Measurements from ENCODE around the gene ARPC1A. TPM values are rescaled to one million over a fixed set of nuclear protein-coding genes. Genes with fewer than 3 reads are reported as not detected.
A peak's percentile ranks its signal among the peaks of the same experiment; 100 is the strongest.

The ARPC1A gene
- total and polyA plus RNA-seq, 4 donors = 82.4 to 147 (median 121) TPM

DNA sequence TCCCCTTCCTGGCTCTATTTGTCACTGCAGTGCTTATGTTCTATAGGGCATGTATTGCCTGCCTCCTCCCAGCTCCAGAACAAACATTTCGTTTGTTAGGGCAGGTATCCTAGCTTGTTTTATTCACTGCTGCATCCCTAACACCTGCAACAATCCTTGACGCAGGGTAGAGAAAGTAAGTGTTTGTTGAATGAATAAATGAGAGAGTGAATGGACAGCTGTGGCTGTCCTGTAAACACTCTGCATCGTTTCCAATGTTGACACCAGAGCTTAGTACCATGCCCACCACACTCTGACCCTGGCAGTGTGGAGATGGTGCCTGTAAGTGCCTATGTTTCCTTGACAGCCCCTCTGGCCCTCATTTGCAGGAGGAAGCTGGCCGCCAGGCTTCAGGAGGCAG, 32.0 kb upstream of the ARPC1A start:
- Histone ChIP-seq H3K9me3 (ENCODE audit: control insufficient read depth, insufficient read depth, low read length) (no peaks in the 10 kb centered on the region), H3K4me3 (ENCODE audit: low read depth, low read length) (no peak overlapping the region)
- WGBS (ENCODE audit: insufficient coverage) = 84% methylated on average over 2 of the region's 4 CpGs

DNA sequence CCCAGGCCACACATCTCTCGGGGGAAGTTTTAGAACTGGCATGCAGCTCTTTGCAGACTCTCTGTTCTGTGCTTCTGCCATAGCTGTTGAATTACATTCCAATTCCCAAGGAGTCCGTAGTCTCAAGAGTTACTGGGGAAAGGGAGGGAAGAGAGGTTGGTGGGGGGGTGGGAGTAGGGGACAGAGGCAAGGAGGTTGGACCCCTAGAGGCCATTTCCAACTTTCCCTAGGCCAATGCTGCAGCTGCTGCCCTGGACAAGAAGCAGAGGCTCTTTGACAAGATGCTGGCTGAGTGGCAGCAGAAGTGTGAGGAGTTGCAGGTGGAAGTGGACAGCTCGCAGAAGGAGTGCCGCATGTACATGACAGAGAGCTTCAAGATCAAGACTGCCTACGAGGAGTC, 29.2 kb upstream of the ARPC1A start:
- WGBS (ENCODE audit: insufficient coverage) = 81% methylated on average over 4 of the region's 5 CpGs
- DNase-seq (ENCODE audit: low read depth in 4 of 6, low spot score in 6 of 6) = no peak
- Histone ChIP-seq H3K27ac (ENCODE audit: low read depth, low read length) (no peak overlapping the region), H3K4me1 (ENCODE audit: control insufficient read depth, insufficient read depth, low read length) (no peaks in the 10 kb centered on the region), H3K9me3 (ENCODE audit: control insufficient read depth, insufficient read depth, low read length) (no peaks in the 10 kb centered on the region), H3K4me3 (ENCODE audit: low read depth, low read length) (no peak overlapping the region), H3K36me3 (ENCODE audit: control insufficient read depth, insufficient read depth, low read length) (no peaks in the 10 kb centered on the region), H3K27me3 (ENCODE audit: control insufficient read depth, insufficient read depth, low read length) (no peaks in the 10 kb centered on the region)

More for the DNA sequence above, 32.0 kb upstream of the ARPC1A start:
- no peak overlapping the region for H3K27ac ChIP-seq (ENCODE audit: low read depth, low read length)
- no peaks in the 10 kb centered on the region for H3K36me3 ChIP-seq (ENCODE audit: control insufficient read depth, insufficient read depth, low read length)
- no peaks in the 10 kb centered on the region for H3K4me1 ChIP-seq (ENCODE audit: control insufficient read depth, insufficient read depth, low read length)
- no peaks in the 10 kb centered on the region for H3K27me3 ChIP-seq (ENCODE audit: control insufficient read depth, insufficient read depth, low read length)
- no peak for DNase-seq (ENCODE audit: low read depth in 4 of 6, low spot score in 6 of 6)

DNA sequence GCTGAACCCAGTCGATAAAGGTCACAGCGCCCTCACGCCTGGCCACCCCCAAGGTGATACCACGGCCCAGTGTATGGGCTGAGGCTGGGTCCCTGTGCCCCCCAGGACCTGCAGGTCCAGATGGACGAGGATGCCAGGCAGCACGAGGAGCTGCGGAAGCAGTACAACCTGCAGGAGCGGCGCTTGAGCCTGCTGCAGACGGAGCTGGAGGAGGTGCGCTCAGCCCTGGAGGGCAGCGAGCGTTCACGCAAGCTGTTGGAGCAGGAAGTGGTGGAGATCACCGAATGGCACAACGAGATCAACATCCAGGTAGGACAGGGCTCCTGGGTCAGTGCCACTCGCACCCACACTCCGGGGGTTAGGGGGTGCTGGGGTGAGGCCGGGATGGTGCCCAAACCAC, 24.2 kb upstream of the ARPC1A start:
- no peak overlapping the region for H3K27ac ChIP-seq (ENCODE audit: low read depth, low read length)
- no peak for DNase-seq (ENCODE audit: low read depth in 4 of 6, low spot score in 6 of 6)
- no peaks in the 10 kb centered on the region for H3K9me3 ChIP-seq (ENCODE audit: control insufficient read depth, insufficient read depth, low read length)
- H3K36me3 ChIP-seq (ENCODE audit: control insufficient read depth, insufficient read depth, low read length) = no peaks in the 10 kb centered on the region
- no peak overlapping the region for H3K4me3 ChIP-seq (ENCODE audit: low read depth, low read length)
- 92% methylated on average over 17 of the region's 19 CpGs for WGBS (ENCODE audit: insufficient coverage)
- H3K4me1 ChIP-seq (ENCODE audit: control insufficient read depth, insufficient read depth, low read length) = no peaks in the 10 kb centered on the region
- no peaks in the 10 kb centered on the region for H3K27me3 ChIP-seq (ENCODE audit: control insufficient read depth, insufficient read depth, low read length)

DNA sequence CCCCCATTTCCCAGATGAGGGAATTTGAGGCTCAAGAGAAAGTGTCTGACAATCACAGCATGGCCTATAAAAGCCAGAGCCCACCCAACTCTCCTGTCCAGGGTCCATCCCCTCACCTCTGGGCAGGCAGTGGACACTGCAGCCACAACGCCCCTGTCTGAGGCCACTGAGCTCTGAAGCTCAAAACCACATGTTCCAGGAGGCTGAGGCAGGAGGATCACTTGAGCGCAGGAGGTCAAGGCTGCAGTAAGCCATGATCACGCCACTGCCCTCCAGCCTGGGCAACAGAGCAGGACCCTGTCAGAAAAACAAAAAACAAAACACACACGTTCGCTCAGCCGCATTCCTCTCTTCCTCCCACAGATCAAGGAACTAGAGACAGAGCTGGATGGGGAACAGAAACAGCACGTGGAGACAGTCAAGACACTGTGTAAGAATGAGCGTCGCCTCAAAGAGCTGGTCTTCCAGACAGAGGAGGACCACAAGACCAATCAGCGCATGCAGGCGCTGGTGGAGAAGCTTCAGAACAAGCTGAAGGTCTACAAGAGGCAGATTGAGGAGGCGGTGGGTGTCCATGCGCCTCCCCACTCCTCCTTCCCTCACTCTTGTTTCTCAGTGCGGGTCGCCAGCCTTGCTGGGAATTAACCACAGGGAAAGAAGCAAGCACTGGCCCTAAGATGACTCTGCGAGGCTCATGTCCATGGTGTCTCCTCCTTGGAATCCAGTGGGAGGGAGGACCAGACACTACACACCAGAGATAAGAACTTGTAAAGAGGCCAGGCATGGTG, 20.0 kb upstream of the ARPC1A start:
- Histone ChIP-seq H3K4me3 (ENCODE audit: low read depth, low read length) (no peak overlapping the region), H3K4me1 (ENCODE audit: control insufficient read depth, insufficient read depth, low read length) (no peaks in the 10 kb centered on the region), H3K9me3 (ENCODE audit: control insufficient read depth, insufficient read depth, low read length) (no peaks in the 10 kb centered on the region), H3K27ac (ENCODE audit: low read depth, low read length) (no peak overlapping the region), H3K36me3 (ENCODE audit: control insufficient read depth, insufficient read depth, low read length) (no peaks in the 10 kb centered on the region), H3K27me3 (ENCODE audit: control insufficient read depth, insufficient read depth, low read length) (no peaks in the 10 kb centered on the region)
- 93% methylated on average over 12 of the region's 16 CpGs for WGBS (ENCODE audit: insufficient coverage)
- no peak for DNase-seq (ENCODE audit: low read depth in 4 of 6, low spot score in 6 of 6)

DNA sequence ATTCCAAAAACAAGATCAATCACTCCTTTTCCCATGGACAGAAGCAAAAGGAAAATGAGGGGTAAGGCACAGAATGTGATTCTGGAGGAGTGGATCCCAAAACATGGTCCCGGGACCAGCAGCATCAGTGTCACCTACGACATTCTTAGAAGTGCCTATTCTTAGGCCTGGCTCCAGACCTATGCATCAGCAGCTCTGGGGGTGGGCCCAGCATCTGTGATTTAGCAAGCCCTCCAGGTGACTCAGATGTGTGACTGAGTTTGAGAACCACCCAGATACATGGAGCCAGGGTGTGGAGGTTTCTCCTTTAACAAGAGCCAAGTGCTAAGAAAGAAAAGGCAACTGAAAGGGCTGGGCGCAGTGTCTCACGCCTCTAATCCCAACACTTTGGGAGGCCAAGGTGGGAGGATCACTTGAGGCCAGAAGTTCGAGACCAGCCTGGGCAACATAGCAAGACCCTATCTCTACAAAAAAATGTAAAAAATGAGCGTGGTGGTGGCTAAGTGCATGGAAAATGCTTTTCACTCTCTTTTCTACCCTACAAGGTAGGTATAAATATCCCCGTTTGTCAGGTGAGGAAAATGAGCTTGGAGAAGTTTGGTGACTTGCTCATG, 17.1 kb upstream of the ARPC1A start:
- Histone ChIP-seq H3K36me3 (ENCODE audit: control insufficient read depth, insufficient read depth, low read length) (no peaks in the 10 kb centered on the region), H3K9me3 (ENCODE audit: control insufficient read depth, insufficient read depth, low read length) (no peaks in the 10 kb centered on the region), H3K27me3 (ENCODE audit: control insufficient read depth, insufficient read depth, low read length) (no peaks in the 10 kb centered on the region), H3K4me1 (ENCODE audit: control insufficient read depth, insufficient read depth, low read length) (no peaks in the 10 kb centered on the region), H3K27ac (ENCODE audit: low read depth, low read length) (no peak overlapping the region), H3K4me3 (ENCODE audit: low read depth, low read length) (no peak overlapping the region)
- no peak for DNase-seq (ENCODE audit: low read depth in 4 of 6, low spot score in 6 of 6)
- 100% methylated on average over 2 of the region's 7 CpGs for WGBS (ENCODE audit: insufficient coverage)

DNA sequence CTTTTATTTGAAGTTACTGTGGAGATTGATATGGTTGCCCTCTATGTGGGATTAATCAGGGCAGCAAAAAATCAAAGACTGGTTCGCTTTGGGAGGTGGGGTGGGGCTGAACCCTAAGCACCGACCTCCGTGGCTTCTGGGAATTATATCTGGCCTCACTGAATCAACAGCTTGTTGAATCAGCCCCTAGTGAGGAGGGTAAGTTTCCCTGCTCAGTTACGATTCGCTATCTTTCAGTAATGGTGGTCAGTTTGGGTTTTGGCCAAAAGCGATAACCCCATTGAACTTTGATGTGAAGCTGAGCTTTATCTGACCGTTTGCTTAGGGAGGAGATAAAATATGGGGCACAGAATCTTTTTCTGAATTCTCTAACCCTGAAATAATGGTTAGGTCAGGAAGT, 16.6 kb upstream of the ARPC1A start:
- 94% methylated on average over 5 of the region's 7 CpGs for WGBS (ENCODE audit: insufficient coverage)
- Histone ChIP-seq H3K4me1 (ENCODE audit: control insufficient read depth, insufficient read depth, low read length) (no peaks in the 10 kb centered on the region), H3K9me3 (ENCODE audit: control insufficient read depth, insufficient read depth, low read length) (no peaks in the 10 kb centered on the region), H3K27ac (ENCODE audit: low read depth, low read length) (no peak overlapping the region), H3K36me3 (ENCODE audit: control insufficient read depth, insufficient read depth, low read length) (no peaks in the 10 kb centered on the region), H3K27me3 (ENCODE audit: control insufficient read depth, insufficient read depth, low read length) (no peaks in the 10 kb centered on the region), H3K4me3 (ENCODE audit: low read depth, low read length) (no peak overlapping the region)
- no peak for DNase-seq (ENCODE audit: low read depth in 4 of 6, low spot score in 6 of 6)

DNA sequence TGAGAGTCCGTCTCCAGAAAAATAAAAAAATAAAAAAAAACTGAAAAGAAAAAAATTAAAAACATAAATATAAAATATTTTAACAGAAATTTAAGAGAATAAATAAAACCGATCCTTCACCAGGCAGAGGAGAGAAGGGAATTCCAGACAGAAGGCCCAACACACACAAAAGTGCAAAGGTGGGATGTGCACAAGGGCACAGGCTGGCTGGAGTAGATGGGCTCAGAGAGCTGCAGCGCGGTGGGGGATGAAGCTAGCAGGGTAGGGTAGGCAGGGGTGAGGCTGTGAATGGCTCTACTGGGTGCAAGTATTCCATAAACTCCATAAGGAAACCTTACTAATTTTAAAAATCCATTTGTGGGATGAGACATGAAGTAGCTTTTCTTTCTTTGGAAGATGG, 15.7 kb upstream of the ARPC1A start:
- Histone ChIP-seq H3K4me1 (ENCODE audit: control insufficient read depth, insufficient read depth, low read length) (no peaks in the 10 kb centered on the region), H3K36me3 (ENCODE audit: control insufficient read depth, insufficient read depth, low read length) (no peaks in the 10 kb centered on the region), H3K4me3 (ENCODE audit: low read depth, low read length) (no peak overlapping the region), H3K27ac (ENCODE audit: low read depth, low read length) (no peak overlapping the region), H3K9me3 (ENCODE audit: control insufficient read depth, insufficient read depth, low read length) (no peaks in the 10 kb centered on the region), H3K27me3 (ENCODE audit: control insufficient read depth, insufficient read depth, low read length) (no peaks in the 10 kb centered on the region)
- DNase-seq (ENCODE audit: low read depth in 4 of 6, low spot score in 6 of 6) = no peak
- no CpG with 5 or more reads among the region's 4 CpGs for WGBS (ENCODE audit: insufficient coverage)

DNA sequence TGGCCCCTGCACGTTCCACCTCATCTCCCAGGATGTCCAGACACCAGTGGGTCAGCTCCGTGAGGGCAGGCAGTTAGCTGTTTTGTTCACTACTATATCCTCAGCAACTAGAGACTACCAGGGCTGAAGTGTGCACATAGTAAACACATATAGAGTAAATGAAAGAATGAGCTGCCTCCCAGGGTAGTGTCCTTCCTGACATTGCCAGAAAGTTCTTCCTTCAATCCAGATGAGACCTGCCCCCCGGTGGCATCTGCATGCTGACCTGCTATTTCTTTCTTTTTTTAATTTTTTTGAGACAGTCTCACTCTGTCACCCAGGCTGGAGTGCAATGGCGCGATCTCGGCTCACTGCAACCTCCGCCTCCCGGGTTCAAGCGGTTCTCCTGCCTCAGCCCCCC, 14.0 kb upstream of the ARPC1A start:
- no peak for DNase-seq (ENCODE audit: low read depth in 4 of 6, low spot score in 6 of 6)
- no peaks in the 10 kb centered on the region for H3K4me1 ChIP-seq (ENCODE audit: control insufficient read depth, insufficient read depth, low read length)
- no peaks in the 10 kb centered on the region for H3K9me3 ChIP-seq (ENCODE audit: control insufficient read depth, insufficient read depth, low read length)
- no peak overlapping the region for H3K4me3 ChIP-seq (ENCODE audit: low read depth, low read length)
- WGBS (ENCODE audit: insufficient coverage) = 83% methylated on average over 2 of the region's 9 CpGs
- H3K27ac ChIP-seq (ENCODE audit: low read depth, low read length) = no peak overlapping the region
- no peaks in the 10 kb centered on the region for H3K27me3 ChIP-seq (ENCODE audit: control insufficient read depth, insufficient read depth, low read length)
- no peaks in the 10 kb centered on the region for H3K36me3 ChIP-seq (ENCODE audit: control insufficient read depth, insufficient read depth, low read length)

DNA sequence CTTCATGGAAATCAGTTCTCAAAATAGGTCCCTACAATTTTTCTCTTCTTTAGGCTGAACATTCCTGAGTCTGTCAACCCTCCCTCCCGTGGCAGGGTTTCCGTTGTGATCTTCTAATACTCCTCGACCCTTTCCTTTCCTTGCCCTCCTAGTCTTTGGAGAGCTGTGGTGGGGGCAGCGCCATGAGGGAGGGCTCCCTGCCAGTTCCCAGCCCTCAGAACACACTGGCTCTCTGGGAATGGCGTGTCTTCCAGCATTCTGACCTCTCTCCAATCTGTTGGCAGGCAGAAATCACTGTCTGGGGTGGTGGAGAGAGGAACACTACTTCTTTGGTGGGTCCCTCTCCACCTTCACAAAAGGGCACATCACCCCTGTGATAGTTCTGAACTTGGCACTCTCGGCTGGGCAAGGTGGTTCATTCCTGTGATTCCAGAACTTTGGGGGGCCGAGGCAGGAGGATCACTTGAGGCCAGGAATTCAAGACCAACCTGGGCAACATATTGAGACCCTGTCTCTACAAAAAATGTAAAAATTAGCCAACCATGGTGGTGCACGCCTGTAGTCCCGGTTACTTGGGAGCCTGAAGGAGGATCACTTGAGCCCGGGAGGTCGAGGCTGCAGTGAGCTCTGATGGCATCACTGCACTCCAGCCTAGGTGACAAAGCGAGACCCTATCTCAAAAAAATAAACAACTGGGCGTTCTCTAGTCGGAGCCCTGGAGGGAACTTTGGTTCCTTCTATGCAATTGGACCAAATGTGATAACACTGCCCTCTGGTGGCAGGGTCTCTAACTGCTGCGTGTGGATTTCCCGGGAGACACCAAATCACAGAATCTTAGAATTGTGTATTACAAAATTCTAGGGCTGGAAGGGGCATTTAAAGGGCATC, 13.1 kb upstream of the ARPC1A start:
- Histone ChIP-seq H3K4me3 (ENCODE audit: low read depth, low read length) (no peak overlapping the region), H3K27me3 (ENCODE audit: control insufficient read depth, insufficient read depth, low read length) (no peaks in the 10 kb centered on the region), H3K9me3 (ENCODE audit: control insufficient read depth, insufficient read depth, low read length) (no peaks in the 10 kb centered on the region), H3K36me3 (ENCODE audit: control insufficient read depth, insufficient read depth, low read length) (no peaks in the 10 kb centered on the region), H3K4me1 (ENCODE audit: control insufficient read depth, insufficient read depth, low read length) (no peaks in the 10 kb centered on the region), H3K27ac (ENCODE audit: low read depth, low read length) (no peak overlapping the region)
- peak in 4 of 6 donors; percentile 17 to 70 (median 34) for DNase-seq (ENCODE audit: low read depth in 4 of 6, low spot score in 6 of 6)
- WGBS (ENCODE audit: insufficient coverage) = 43% methylated on average over 10 of the region's 16 CpGs

Measured in spinal cord (tissue), 10 donors.